Central memory CD8-positive, alpha-beta T cell (primary cell): Measurements from ENCODE around the gene RHAG.
"Not testable (repeated sequence)": the region's sequence is repeated elsewhere in the genome, so short reads cannot be mapped to it uniquely, and the experiment has no call there.

ENCODE experiments used
- ATAC-seq: fragments of 150-1000 bp; cut with Tn5 transposase; replicated peaks from 2 replicates; pipeline ENCODE4 v1.10.0; 2022; ENCODE audit warnings: mild to moderate bottlenecking, moderate FRiP score, moderate number of reproducible peaks; ENCODE audit not compliant: poor library complexity, severe bottlenecking; ENCODE audit errors: extremely low read depth
- DNase-seq, 2 donors: peaks; one replicate each; pipeline ENCODE4 v3.0.0; 2021; ENCODE audit warnings: low spot score in 2 of 2
- H3K27ac Mint-ChIP-seq: one replicate; pipeline ENCODE4 v1.8.0; 2022; ENCODE audit warnings: low read depth, mild to moderate bottlenecking, moderate library complexity, mixed read lengths
- H3K27me3 Mint-ChIP-seq: one replicate; pipeline ENCODE4 v1.8.0; 2022; ENCODE audit warnings: mixed read lengths
- H3K36me3 Mint-ChIP-seq: one replicate; pipeline ENCODE4 v1.8.0; 2022; ENCODE audit warnings: mild to moderate bottlenecking, moderate library complexity, mixed read lengths; ENCODE audit not compliant: insufficient read depth
- H3K4me1 Mint-ChIP-seq: one replicate; pipeline ENCODE4 v1.8.0; 2022; ENCODE audit warnings: mixed read lengths
- H3K4me3 Mint-ChIP-seq: one replicate; pipeline ENCODE4 v1.8.0; 2022; ENCODE audit warnings: mild to moderate bottlenecking, moderate library complexity, mixed read lengths
- H3K9me3 Mint-ChIP-seq: one replicate; pipeline ENCODE4 v1.8.0; 2022; ENCODE audit warnings: mixed read lengths

The RHAG gene

GRCh38 chr6:49636713-49637349, at the start of gene RHAG:
Gene RHAG, minus strand, starts transcription at chr6:49636839. Its CDS starts 27 bp downstream, at chr6:49636812.
- no peaks in the 10 kb centered on the region for H3K36me3 Mint-ChIP-seq
- no peak within 1 kb of the TSS for H3K27ac Mint-ChIP-seq
- DNase-seq (no peak), ATAC-seq (no peak)
- no peaks in the 10 kb centered on the region for H3K9me3 Mint-ChIP-seq
- H3K4me3 Mint-ChIP-seq = no peak within 1 kb of the TSS
- H3K4me1 Mint-ChIP-seq = no peaks in the 10 kb centered on the region
- no peaks in the 10 kb centered on the region for H3K27me3 Mint-ChIP-seq

- Mint-ChIP-seq H3K4me3 (no peak overlapping the region), H3K27ac (no peak overlapping the region), H3K9me3 (peaks cover 10% of the 10 kb centered on the region), H3K27me3 (no peaks in the 10 kb centered on the region), H3K36me3 (peaks cover 4% of the 10 kb centered on the region), H3K4me1 (no peaks in the 10 kb centered on the region)
- ATAC-seq (no peak), DNase-seq (no peak)
These were observed 40.1 kb upstream of the RHAG start for GRCh38 chr6:49676671-49677281.

DNA sequence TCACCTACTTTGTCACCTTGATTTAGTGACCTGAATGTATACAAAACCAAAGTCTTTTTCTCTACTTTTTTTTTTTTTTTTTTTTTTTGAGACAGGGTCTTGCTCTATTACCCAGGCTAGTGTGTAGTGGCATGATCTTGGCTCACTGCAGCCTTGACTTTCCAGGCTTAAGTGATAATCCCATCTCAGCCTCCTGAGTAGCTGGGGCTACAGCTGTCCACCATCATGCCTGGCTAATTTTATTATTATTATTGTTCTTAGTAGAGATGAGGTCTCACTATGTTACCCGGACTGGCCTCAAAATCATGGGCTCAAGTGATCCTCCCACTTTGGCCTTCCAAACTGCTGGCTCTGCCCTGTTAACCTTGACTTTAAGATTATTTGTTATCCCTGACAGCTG, 39.2 kb upstream of the RHAG start:
- Mint-ChIP-seq H3K4me1 (no peaks in the 10 kb centered on the region), H3K9me3 (peaks cover 10% of the 10 kb centered on the region), H3K4me3 (no peak overlapping the region), H3K36me3 (peaks cover 2% of the 10 kb centered on the region), H3K27me3 (no peaks in the 10 kb centered on the region), H3K27ac (no peak overlapping the region)
- ATAC-seq = no peak
- no peak for DNase-seq

DNA sequence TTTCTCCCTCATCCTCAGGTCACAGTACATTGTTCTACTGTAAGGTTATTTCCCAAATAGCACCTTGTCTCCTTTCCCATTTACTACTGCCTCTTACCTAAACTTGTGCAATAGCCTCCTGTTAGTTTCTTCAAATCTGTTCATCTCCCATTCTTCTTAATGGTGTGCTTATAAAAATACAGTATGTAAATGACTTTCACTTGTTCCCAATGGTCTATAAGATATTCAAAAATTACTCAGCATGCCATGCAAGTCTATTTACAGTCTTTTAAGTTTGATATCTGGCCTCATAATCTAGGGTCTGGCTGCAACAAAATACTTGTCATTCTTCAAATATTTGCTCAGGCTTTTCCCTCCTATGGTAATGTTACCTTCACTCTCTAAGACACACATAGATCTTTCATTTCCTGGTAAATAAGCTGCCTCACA, 31.5 kb upstream of the RHAG start:
- Mint-ChIP-seq H3K4me3 (no peak overlapping the region), H3K9me3 (no peaks in the 10 kb centered on the region), H3K27me3 (no peaks in the 10 kb centered on the region), H3K36me3 (peaks cover 2% of the 10 kb centered on the region), H3K4me1 (no peaks in the 10 kb centered on the region), H3K27ac (no peak overlapping the region)
- ATAC-seq (no peak), DNase-seq (no peak)

DNA sequence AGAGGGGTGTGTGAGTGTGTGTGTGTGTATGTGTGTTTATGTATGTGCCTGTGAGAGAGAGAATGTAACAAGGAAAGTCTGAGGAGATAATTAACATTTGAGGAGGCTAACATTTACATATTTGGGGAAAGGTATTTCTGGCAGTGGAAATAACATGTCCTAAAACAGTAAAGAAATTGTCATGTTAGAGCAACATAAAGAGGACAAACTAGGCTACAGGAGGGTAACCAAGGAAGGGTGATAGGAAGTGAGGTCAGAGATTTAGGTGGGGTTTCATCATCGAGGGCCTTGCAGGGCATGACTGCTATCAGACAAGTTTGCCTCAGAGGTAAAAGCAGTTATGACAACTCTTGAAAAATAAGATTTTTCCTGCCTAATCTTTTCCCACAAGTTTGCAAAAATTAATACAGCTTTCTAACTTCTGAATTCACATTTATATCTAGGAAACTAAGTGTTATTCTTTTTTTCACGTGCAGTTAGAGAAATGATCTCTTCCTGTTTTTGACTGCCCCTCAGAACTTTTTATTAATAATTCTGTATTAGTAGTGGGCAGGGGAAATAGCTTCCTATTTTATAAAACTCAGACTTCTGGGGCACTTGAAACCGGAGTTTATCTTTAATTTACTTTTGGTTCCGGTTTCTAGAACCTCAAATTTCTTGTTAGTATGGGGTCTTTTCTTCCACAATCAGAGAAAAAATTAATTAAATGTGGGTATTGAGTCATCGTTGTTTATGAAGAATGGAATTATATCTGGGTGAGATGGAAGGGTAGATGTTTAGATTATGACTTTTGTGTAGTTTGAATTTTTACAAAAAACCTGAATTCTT, 30.5 kb upstream of the RHAG start:
- Mint-ChIP-seq H3K27me3 (no peaks in the 10 kb centered on the region), H3K36me3 (peaks cover under 1% of the 10 kb centered on the region), H3K4me1 (no peaks in the 10 kb centered on the region), H3K27ac (no peak overlapping the region), H3K4me3 (no peak overlapping the region), H3K9me3 (no peaks in the 10 kb centered on the region)
- DNase-seq (no peak), ATAC-seq (no peak)

GRCh38 chr6:49666480-49666879, 29.8 kb upstream of the RHAG start:
- DNase-seq = no peak
- Mint-ChIP-seq H3K36me3 (no peaks in the 10 kb centered on the region), H3K27me3 (no peaks in the 10 kb centered on the region), H3K9me3 (no peaks in the 10 kb centered on the region), H3K4me1 (no peaks in the 10 kb centered on the region), H3K4me3 (no peak overlapping the region), H3K27ac (no peak overlapping the region)
- ATAC-seq = no peak

- Mint-ChIP-seq H3K27me3 (no peaks in the 10 kb centered on the region), H3K4me3 (no peak overlapping the region), H3K36me3 (no peaks in the 10 kb centered on the region), H3K9me3 (no peaks in the 10 kb centered on the region), H3K27ac (no peak overlapping the region), H3K4me1 (no peaks in the 10 kb centered on the region)
- DNase-seq (no peak), ATAC-seq (no peak)
These were observed 28.2 kb upstream of the RHAG start for GRCh38 chr6:49664817-49665216.

- not testable (repeated sequence) for H3K36me3 Mint-ChIP-seq, H3K9me3 Mint-ChIP-seq, DNase-seq, H3K27me3 Mint-ChIP-seq, ATAC-seq, H3K4me1 Mint-ChIP-seq, H3K4me3 Mint-ChIP-seq, H3K27ac Mint-ChIP-seq
These were observed 27.4 kb upstream of the RHAG start for GRCh38 chr6:49664054-49664453.

DNA sequence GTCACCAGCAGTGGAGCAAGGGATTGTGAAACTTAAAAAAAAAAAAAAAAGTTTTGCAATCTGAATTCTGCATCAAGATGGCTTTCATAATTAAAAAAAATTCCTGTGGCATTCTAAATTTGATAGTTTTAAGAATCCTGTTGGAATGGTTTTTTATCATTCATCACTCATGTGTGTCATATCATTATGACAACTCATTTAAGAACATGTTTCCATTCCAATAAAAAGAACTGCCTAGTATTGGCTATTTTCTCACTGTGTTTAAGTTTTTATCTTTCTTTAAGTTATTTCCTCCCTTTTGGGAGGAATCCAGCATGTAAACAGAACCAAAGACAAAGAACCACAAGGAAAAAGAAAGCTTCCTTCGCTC, 26.2 kb upstream of the RHAG start:
- H3K27ac Mint-ChIP-seq = no peak overlapping the region

DNA sequence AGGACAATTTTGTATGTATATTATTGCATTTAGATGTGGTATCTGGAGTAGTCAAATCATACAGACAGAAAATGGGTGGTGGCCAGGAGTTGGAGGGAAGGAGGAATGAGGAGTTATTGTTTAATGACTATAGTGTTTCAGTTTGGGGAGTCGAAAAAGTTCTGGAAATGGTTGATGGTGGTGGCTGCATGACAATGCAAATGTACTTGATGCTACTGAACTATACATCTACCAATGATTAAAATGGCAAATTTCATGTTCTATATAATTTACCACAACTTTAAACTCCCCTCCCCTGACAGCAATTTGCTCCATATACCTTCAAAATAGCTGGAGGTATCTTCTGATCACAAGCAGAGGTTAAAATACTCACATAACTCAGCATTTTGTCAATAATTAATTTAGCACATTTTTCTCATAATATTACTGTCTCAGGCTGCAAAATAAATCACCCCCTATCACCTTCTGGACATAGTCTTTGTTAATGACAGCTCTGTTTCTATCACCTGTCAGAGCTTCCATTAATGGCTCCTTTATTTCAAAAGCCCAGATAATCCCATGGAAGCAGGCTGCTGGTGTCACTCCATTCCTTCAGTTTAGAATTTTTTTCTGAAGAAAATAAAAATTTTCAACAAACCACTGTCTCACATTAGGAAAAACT, 25.7 kb upstream of the RHAG start:
- H3K4me1 Mint-ChIP-seq = no peaks in the 10 kb centered on the region
- no peak overlapping the region for H3K27ac Mint-ChIP-seq
- H3K36me3 Mint-ChIP-seq = no peaks in the 10 kb centered on the region
- no peaks in the 10 kb centered on the region for H3K9me3 Mint-ChIP-seq
- ATAC-seq (no peak), DNase-seq (no peak)
- no peak overlapping the region for H3K4me3 Mint-ChIP-seq
- no peaks in the 10 kb centered on the region for H3K27me3 Mint-ChIP-seq

More for the DNA sequence above, 26.2 kb upstream of the RHAG start:
- Mint-ChIP-seq H3K4me3 (no peak overlapping the region), H3K27me3 (no peaks in the 10 kb centered on the region), H3K4me1 (no peaks in the 10 kb centered on the region), H3K36me3 (no peaks in the 10 kb centered on the region), H3K9me3 (no peaks in the 10 kb centered on the region)
- no peak for ATAC-seq
- DNase-seq = no peak

GRCh38 chr6:49653942-49654341, 17.3 kb upstream of the RHAG start:
- Mint-ChIP-seq H3K4me1 (no peaks in the 10 kb centered on the region), H3K4me3 (no peak overlapping the region), H3K36me3 (no peaks in the 10 kb centered on the region), H3K27me3 (no peaks in the 10 kb centered on the region), H3K9me3 (peaks cover 13% of the 10 kb centered on the region), H3K27ac (no peak overlapping the region)
- no peak for ATAC-seq
- DNase-seq = no peak

GRCh38 chr6:49653438-49653837, 16.8 kb upstream of the RHAG start:
- Mint-ChIP-seq H3K27ac (no peak overlapping the region), H3K36me3 (no peaks in the 10 kb centered on the region), H3K4me1 (no peaks in the 10 kb centered on the region), H3K4me3 (no peak overlapping the region), H3K9me3 (peaks cover 13% of the 10 kb centered on the region), H3K27me3 (no peaks in the 10 kb centered on the region)
- ATAC-seq (no peak), DNase-seq (no peak)
